ENCODE measurements around the gene DNAI1. TPM values are rescaled to one million over a fixed set of nuclear protein-coding genes. Genes with fewer than 3 reads are reported as not detected.

DNAI1 gene
- polyA plus RNA-seq, 1 donor (not counting 4 experiments of a cell fraction or from before 2014, with no cell fraction given), result 0.08 TPM

DNA sequence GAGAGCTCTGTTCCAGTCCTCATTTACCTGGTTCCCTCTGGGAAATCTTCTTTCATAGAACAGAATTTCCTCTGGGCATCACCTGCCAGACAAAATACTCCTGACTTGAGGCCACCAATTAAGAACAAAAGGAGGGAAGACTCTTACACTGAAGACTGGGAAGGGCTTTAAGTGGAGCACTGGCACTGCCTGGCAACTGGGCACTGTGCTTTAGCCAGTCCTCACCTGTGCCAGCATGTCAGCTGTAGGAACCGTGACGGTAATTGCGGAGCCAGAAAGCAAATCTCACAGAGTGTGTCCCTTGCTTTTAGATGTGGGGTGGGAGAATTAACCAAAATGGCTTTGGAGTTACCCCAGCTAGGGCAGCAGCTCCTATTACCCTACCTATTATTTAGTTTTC, 40.9 kb upstream of the DNAI1 start:
- TF ChIP-seq EZH2 (IDR thresholded peaks at IDR 0.05; ENCODE audit: low read length), result no peak
- TF ChIP-seq, protein P1, sequence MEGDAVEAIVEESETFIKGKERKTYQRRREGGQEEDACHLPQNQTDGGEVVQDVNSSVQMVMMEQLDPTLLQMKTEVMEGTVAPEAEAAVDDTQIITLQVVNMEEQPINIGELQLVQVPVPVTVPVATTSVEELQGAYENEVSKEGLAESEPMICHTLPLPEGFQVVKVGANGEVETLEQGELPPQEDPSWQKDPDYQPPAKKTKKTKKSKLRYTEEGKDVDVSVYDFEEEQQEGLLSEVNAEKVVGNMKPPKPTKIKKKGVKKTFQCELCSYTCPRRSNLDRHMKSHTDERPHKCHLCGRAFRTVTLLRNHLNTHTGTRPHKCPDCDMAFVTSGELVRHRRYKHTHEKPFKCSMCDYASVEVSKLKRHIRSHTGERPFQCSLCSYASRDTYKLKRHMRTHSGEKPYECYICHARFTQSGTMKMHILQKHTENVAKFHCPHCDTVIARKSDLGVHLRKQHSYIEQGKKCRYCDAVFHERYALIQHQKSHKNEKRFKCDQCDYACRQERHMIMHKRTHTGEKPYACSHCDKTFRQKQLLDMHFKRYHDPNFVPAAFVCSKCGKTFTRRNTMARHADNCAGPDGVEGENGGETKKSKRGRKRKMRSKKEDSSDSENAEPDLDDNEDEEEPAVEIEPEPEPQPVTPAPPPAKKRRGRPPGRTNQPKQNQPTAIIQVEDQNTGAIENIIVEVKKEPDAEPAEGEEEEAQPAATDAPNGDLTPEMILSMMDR (optimal IDR thresholded peaks at IDR 0.05 in 1 of 3, IDR thresholded peaks at IDR 0.05 in 1 of 3, conservative IDR thresholded peaks at IDR 0.05 in 1 of 3; ENCODE audit: extremely low read depth in 1 of 3, insufficient read depth in 2 of 3, low read length in 3 of 3), result no peak
- Histone ChIP-seq H3K4me1 (ENCODE audit: control insufficient read depth, extremely low read depth, insufficient read depth, low read length) (peaks cover 6% of the 10 kb centered on the region), H3K9me1 (ENCODE audit: control insufficient read depth, extremely low read depth, insufficient read depth, low read length) (no peaks in the 10 kb centered on the region), H3K9me3 (ENCODE audit: control insufficient read depth, low read depth, low read length) (no peaks in the 10 kb centered on the region), H2AFZ (ENCODE audit: control insufficient read depth, low read length) (no peak overlapping the region), H3K4me3 (ENCODE audit: control insufficient read depth in 2 of 3, extremely low read depth in 1 of 3, insufficient read depth in 2 of 3, low read depth in 1 of 3, low read length in 3 of 3) (no peak overlapping the region), H3K27ac (ENCODE audit: control insufficient read depth, insufficient read depth, low read length) (no peak overlapping the region), H3K4me2 (ENCODE audit: control insufficient read depth, extremely low read depth, insufficient read depth, low read depth, low read length) (no peak overlapping the region), H3K27me3 (ENCODE audit: control insufficient read depth, extremely low read depth, insufficient read depth, low read length) (no peaks in the 10 kb centered on the region), H3K79me2 (ENCODE audit: control insufficient read depth, insufficient read depth, low read length) (no peaks in the 10 kb centered on the region), H4K20me1 (ENCODE audit: control insufficient read depth, extremely low read depth, insufficient read depth, low read length) (no peaks in the 10 kb centered on the region), H3K9ac (ENCODE audit: control insufficient read depth, extremely low read depth, insufficient read depth, low read length) (no peak overlapping the region), H3K36me3 (ENCODE audit: control insufficient read depth in 2 of 2, extremely low read depth in 1 of 2, insufficient read depth in 2 of 2, low read length in 2 of 2) (no peaks in the 10 kb centered on the region)
- FAIRE-seq (no peak), DNase-seq (ENCODE audit: low read depth, low spot score) (no peak)
- dilution Hi-C loops (cut with MboI; ENCODE audit: extremely low pct_ligation_motif_present, low sequenced_read_pairs), result no loop called here

- H4K20me1 ChIP-seq (ENCODE audit: control insufficient read depth, extremely low read depth, insufficient read depth, low read length), result no peaks in the 10 kb centered on the region
These were observed 38.7 kb upstream of the DNAI1 start for GRCh38 chr9:34419716-34420504.

More at GRCh38 chr9:34419716-34420504, 38.7 kb upstream of the DNAI1 start:
- Histone ChIP-seq H3K27ac (ENCODE audit: control insufficient read depth, insufficient read depth, low read length) (no peak overlapping the region), H3K9ac (ENCODE audit: control insufficient read depth, extremely low read depth, insufficient read depth, low read length) (no peak overlapping the region), H3K9me1 (ENCODE audit: control insufficient read depth, extremely low read depth, insufficient read depth, low read length) (no peaks in the 10 kb centered on the region), H3K27me3 (ENCODE audit: control insufficient read depth, extremely low read depth, insufficient read depth, low read length) (no peaks in the 10 kb centered on the region), H3K79me2 (ENCODE audit: control insufficient read depth, insufficient read depth, low read length) (no peaks in the 10 kb centered on the region), H3K4me3 (ENCODE audit: control insufficient read depth in 2 of 3, extremely low read depth in 1 of 3, insufficient read depth in 2 of 3, low read depth in 1 of 3, low read length in 3 of 3) (no peak overlapping the region), H3K9me3 (ENCODE audit: control insufficient read depth, low read depth, low read length) (no peaks in the 10 kb centered on the region), H2AFZ (ENCODE audit: control insufficient read depth, low read length) (no peak overlapping the region), H3K36me3 (ENCODE audit: control insufficient read depth in 2 of 2, extremely low read depth in 1 of 2, insufficient read depth in 2 of 2, low read length in 2 of 2) (no peaks in the 10 kb centered on the region), H3K4me1 (ENCODE audit: control insufficient read depth, extremely low read depth, insufficient read depth, low read length) (peaks cover 6% of the 10 kb centered on the region), H3K4me2 (ENCODE audit: control insufficient read depth, extremely low read depth, insufficient read depth, low read depth, low read length) (no peak overlapping the region)
- no peak for TF ChIP-seq EZH2 (IDR thresholded peaks at IDR 0.05; ENCODE audit: low read length)
- TF ChIP-seq, protein P1 (optimal IDR thresholded peaks at IDR 0.05 in 1 of 3, IDR thresholded peaks at IDR 0.05 in 1 of 3, conservative IDR thresholded peaks at IDR 0.05 in 1 of 3; ENCODE audit: extremely low read depth in 1 of 3, insufficient read depth in 2 of 3, low read length in 3 of 3), result no peak
- dilution Hi-C loops (cut with MboI; ENCODE audit: extremely low pct_ligation_motif_present, low sequenced_read_pairs), result no loop called here
- DNase-seq (ENCODE audit: low read depth, low spot score), result no peak
- no peak for FAIRE-seq
